Measurements from ENCODE around the gene ACSM5.
A peak's percentile ranks its signal among the peaks of the same experiment; 100 is the strongest.

Gene ACSM5, protein sequence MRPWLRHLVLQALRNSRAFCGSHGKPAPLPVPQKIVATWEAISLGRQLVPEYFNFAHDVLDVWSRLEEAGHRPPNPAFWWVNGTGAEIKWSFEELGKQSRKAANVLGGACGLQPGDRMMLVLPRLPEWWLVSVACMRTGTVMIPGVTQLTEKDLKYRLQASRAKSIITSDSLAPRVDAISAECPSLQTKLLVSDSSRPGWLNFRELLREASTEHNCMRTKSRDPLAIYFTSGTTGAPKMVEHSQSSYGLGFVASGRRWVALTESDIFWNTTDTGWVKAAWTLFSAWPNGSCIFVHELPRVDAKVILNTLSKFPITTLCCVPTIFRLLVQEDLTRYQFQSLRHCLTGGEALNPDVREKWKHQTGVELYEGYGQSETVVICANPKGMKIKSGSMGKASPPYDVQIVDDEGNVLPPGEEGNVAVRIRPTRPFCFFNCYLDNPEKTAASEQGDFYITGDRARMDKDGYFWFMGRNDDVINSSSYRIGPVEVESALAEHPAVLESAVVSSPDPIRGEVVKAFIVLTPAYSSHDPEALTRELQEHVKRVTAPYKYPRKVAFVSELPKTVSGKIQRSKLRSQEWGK

DNA sequence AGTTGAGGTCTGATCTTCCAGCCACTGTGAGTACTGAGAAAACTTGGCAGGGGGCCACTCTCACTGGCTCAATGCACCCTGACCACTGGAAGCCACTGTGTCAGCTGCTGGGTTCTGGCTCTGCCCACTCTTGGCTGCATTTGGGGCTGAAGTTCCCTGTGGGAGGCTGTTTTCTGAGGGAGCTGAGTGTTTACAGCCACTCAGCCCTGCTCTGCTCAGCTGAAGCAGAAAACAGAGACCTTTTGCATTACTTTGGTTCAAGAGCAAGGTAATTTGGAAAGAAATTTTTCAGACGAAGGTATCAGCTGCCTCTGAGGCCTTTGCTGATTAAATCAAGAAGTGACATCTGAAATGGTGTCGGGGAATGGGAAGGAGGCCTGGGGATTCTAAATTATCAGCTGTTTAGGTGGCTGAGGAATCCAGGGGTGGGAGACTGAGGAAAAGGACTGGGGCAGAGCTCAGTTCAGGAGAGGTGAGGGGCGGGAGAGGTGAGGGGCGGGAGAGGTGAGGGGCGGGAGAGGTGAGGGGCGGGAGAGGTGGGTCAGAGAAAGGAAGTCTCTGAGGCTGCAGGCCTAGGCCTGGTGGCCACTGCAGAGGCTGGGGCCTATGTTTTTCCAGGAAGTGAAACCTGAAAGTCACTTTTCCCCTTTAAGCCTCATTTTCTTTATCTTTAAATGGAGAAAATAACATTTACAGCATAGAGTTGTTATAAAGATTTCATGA is at the start of gene ACSM5:
ACSM5 (plus strand) TSS at position 137 of the 723 bp plus-strand sequence. CDS start 1,951 bp downstream, outside the sequence.
- DNase-seq = peak in 50 of 56 donors; percentile 3 to 77 (median 39)

GRCh38 chr16:20359997-20360396 is 49.3 kb upstream of the ACSM5 start:
- no peak for DNase-seq

DNA sequence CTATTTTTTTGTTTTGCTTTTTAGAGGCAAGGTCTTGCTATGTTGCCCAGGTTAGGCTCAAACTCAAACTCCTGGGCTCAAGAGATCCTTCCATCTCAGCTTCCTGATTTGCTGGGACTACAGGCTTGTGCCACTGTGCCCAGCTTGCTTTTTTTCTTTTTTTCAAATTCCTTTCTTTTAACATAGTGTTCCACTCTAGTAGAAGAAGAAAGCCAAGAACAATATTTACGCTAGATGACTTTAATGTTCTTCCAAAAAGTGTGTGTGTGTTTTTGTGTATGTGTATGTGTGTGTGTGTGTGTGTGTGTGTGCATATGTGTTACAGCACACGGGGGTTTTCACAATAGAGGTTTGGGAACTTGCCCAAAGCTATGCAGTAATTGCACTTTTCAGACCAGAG is 46.1 kb upstream of the ACSM5 start:
- no peak for DNase-seq

- no peak for DNase-seq
These were observed 45.3 kb upstream of the ACSM5 start for GRCh38 chr16:20364051-20364450.

GRCh38 chr16:20369452-20370054 is 39.8 kb upstream of the ACSM5 start:
- DNase-seq = no peak

DNA sequence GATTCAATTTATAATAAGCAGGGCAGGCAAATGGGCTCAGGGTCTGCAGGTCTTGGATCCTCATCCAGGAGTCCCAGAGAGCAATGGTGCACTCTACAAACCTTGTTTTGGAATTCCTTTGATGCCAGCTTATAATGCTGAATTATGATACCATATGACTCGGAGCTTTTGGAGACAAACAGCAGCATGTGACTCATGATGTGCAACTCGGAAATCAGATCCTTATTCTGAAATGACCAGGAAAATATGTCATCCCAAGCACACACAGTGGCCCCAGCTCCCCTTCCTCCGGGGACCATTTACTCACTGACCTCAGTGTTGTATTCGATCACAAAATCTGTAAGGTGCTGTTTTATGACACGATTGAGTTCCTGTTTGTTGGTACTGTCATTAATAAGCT is 36.6 kb upstream of the ACSM5 start:
- DNase-seq = no peak

GRCh38 chr16:20377181-20377580 is 32.2 kb upstream of the ACSM5 start:
- DNase-seq = no peak

GRCh38 chr16:20380782-20381181 is 28.6 kb upstream of the ACSM5 start:
- no peak for DNase-seq

DNA sequence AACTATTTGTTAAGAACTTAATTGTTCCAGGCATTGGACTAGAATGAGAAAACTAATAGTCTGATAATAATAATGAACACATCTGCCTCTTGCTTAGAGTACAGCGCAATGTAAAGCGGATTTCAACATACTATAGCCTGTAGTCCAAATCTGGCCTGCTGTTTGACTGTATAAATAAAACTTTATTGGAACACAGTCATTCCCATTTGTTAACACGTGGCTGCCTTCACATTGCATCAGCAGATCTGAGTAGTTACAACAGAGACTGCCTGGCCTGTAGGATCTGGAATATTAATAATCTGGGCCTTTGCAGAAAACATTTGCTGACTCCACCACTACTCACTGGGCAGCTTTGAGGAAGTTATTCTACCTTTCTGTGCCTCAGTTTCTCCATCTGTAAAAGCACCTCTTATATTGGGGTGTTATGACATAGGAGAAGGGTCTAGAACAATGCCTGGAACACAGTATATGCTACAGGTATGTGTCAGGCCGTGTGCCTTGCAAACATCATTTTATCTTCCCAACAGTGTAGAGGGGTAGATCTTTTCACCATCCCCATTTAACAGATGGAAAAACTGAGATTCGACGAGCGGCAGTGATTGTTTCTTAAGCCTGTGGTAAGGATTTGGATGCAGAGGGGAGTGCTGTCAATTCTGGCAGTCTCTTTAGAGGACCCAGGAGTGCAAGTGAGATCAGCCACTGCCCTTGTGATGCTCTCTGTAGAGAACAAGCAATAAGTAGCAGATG is 27.0 kb upstream of the ACSM5 start:
- DNase-seq = no peak

DNA sequence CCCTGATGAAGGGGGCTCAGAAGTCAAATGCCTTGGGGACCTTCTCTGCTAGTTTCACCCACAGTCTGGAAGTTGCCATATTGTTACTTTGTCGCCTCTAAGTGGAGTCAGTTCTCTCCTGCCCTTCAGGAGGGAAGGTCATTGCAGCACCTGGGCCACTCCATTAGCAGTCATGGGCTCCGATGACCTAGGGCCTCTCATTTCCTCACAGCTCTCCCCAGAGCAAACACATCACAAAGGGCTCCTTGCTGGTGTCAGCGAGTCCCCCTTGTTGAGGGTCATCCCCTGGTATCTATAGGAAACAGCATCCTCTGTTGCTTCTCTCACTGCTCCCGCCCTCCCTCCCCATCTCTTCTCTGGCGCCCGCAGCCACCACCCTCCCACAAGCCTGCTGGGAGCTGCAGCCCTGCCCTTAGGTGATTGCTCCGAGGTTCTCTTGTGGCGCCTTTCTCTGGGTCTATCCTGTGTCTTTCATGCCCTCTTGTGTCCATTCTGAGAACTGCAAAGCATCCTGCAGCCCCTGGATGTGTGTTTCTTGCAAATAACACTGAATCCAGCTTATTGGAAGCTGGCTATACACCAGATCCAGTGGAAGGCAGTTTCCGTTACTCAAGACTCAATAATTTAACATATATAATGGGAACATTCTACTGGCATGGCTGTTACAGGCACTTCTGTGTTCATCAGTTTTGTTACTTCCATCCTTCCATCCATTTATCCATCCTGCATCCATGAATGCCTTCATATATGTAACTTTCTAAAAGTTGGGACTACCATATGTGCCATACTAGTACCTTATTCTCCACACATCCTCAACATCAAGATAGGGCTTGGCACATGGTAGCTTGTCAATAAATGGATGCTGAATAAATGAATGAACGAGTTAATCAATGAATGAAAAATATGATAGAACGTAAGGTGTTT is 26.0 kb upstream of the ACSM5 start:
- peak in 43 of 56 donors; percentile 1 to 76 (median 15) for DNase-seq

DNA sequence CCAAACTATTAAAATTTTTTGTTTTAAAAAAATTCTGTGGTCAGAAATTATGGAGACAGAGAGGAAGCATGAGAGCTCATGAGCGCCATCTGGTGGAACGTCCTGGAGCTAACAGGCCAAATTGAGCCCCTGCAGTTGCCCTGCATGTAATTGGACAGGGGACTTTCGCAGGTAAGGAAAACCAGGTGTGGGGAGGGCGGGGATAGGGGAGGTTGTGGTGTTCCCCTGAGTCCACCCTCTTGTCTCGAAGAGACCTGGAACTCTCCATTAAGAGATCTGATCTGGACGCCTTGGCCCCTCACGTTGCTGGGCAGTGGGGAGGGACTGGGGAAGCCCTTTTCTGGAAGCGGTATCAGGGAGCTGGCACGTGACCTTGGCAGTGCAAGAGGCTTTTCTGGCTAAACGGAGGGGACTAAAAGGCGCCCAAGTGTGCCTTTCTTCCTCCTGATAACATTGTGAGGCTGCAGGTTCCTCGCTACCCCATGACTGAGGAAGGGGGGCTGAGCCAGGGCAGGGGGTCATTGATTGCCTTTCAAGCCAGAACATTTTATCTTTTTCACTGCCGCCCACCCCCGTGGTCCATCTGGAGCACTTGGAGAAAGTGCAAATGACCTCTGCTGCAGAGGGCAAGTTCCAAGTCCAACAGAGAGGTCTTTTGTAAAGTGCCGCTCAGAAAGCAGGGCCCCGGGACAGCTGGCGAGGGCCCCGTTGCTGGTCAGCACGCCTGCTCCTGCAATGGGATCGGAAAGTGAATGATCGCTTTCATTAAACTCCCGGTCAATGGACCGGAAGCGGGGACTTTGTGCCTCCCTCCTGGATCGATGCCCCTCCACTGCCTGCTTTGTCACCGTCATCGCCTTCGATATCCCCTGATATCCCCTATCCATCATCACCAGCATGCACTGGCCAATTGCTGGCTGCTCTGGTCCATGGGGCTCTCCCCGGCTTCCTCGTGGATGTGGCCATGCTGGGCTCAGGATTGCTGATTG is 23.2 kb upstream of the ACSM5 start:
- DNase-seq = peak in 46 of 56 donors; percentile 9 to 77 (median 36)

GRCh38 chr16:20387978-20388377 is 21.4 kb upstream of the ACSM5 start:
- no peak for DNase-seq

GRCh38 chr16:20388854-20389253 is 20.5 kb upstream of the ACSM5 start:
- DNase-seq = no peak

DNA sequence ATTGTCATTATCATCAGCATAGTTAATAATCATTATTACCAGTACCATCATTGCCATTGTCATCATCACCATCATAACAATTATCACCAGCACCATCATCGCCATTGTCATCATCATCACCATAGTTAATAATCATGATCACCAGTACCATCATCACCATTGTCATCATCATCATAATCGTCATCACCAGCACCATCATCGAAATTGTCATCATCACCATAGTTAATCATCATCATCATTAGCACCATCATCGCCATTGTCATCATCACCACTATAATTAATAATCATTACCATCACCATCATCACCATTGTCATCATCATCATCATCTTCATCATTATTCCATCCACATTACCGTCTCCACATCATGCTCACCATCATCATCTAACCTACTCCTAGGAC is 18.3 kb upstream of the ACSM5 start:
- DNase-seq = no peak

DNA sequence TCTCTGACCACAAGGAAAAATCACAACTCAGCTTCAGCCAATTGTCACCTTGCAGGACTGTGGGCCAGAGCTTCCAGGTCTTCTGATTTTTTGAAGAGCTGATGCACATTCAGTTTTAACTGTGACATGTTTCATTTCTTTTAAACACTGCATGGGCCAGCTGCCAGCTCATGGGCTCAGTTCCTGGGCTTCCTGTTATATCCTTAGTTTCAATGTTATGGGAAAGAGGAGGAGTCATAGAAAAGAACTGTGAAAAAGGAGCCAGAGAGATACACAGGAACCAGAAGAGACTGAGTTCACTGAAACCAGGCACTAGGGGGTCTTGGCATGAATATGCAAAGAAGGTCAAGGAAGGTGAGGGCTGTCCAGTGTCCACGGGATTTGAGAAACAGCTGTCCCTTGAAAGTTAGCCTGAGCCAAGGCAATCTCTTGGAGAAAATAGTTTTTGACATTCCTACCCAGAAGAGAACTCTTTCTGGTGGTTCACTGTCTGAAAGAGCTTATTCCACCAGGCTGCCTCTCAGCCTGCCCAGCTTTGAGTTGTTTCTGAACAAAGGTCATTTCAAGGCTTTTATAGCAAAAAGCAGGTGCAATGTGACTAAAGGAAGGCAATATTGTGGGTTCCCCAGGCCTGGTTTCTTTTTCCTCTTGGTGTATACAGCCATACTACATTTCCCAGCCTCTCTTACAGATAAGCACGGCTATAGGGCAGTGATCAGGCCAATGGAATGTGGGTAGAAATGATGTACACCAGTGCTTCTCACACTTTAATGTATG is 15.3 kb upstream of the ACSM5 start:
- peak in 1 of 56 donors; percentile 18 for DNase-seq

DNA sequence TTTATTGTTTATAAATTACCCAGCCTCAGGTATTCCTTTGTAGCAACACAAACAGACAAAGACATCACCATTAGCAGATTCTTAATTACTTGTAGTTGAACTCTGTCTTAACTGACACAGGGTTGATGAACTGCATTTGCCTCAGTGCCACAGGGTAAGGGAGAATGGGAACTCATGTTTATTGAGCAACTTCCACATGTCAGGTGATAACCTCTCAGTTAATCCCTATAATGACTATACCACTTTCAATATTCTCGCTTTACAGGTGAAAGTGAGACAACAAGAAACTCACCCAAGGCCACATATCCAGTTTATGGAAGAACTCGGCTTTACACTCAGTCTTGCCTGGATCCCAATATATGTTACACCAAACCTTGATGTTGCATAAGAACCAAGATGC is 13.4 kb upstream of the ACSM5 start:
- no peak for DNase-seq

GRCh38 chr16:20396846-20397467 is 12.4 kb upstream of the ACSM5 start:
- DNase-seq = no peak

All from amygdala (tissue), 56 donors.